Kidney epithelial cell (primary cell): ENCODE data around the gene XCL1. TPM values are rescaled to one million over a fixed set of nuclear protein-coding genes. Genes with fewer than 3 reads are reported as not detected.
"Not testable (repeated sequence)": the region's sequence is repeated elsewhere in the genome, so short reads cannot be mapped to it uniquely, and the experiment has no call there.

Source experiments
- DNase-seq: peaks from one replicate; pipeline ENCODE4 v3.0.0-alpha.2; 2010; ENCODE audit warnings: low read depth
- H3K27me3 ChIP-seq: 2 replicates; pipeline ENCODE4 v1.6.0; 2011; ENCODE audit warnings: low read length; ENCODE audit not compliant: control insufficient read depth, insufficient read depth
- H3K36me3 ChIP-seq: 2 replicates; pipeline ENCODE4 v1.5.1; 2011; ENCODE audit warnings: low read length; ENCODE audit not compliant: control insufficient read depth, insufficient read depth
- H3K4me3 ChIP-seq: 2 replicates; pipeline ENCODE4 v1.5.1; 2011; ENCODE audit warnings: low read depth, mild to moderate bottlenecking, control low read depth, low read length
- total RNA-seq: library from RNA; depleted of rRNA; stranded (reverse); fragments of >200 nt; gene quantifications from 2 replicates; pipeline ENCODE4 v1.2.3, GENCODE V29; 2015
- TF ChIP-seq, protein P1 (sequence below): IDR thresholded peaks from 2 replicates; pipeline ENCODE4 v1.5.1; 2011; ENCODE audit warnings: mild to moderate bottlenecking, moderate library complexity, low read length, control low read depth, inconsistent platforms; ENCODE audit not compliant: insufficient read depth, poor library complexity, severe bottlenecking

Gene XCL1
- total RNA-seq, 1 donor from 2014 or later, result not detected

DNA sequence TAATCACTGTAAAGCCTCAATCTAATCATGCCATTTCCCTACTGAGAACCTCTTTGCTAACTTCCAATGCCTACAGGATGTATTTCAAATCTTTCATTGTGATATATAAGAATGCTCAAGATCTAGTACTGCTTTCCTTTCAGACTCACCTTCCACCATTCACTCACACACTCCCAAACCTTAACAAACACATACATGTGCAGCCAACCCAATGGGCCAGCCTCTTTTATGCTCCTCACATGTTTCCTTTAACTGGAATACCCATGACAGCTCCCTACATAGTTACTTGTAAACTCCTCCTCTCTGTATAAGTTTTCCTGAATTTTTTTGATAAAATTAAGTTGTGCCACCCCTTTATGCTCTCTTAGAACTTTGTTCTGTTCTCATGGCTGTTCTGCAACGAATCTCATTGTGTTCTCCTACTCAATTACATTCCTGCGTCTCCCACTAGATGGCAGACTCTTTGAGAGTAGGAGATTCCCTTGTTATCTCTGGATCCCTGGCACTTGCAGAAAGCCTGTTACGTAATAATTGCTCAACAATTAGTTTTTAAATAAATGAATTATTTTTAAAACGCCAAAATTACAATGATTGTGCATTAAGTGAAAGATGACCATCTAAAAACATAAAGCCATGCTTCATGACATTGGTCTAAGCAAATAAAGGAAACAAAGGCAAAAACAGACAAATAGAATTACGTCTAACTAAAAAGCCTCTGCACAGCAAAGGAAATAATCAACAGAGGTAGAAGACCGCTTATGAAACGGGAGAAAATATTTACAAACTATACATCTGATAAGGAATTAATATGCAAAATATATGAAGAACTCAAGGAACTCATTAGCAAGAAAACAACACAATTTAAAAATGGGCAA lies 30.5 kb upstream of the XCL1 start:
- not testable (repeated sequence) for H3K36me3 ChIP-seq, H3K4me3 ChIP-seq, H3K27me3 ChIP-seq, DNase-seq
- TF ChIP-seq, protein P1, sequence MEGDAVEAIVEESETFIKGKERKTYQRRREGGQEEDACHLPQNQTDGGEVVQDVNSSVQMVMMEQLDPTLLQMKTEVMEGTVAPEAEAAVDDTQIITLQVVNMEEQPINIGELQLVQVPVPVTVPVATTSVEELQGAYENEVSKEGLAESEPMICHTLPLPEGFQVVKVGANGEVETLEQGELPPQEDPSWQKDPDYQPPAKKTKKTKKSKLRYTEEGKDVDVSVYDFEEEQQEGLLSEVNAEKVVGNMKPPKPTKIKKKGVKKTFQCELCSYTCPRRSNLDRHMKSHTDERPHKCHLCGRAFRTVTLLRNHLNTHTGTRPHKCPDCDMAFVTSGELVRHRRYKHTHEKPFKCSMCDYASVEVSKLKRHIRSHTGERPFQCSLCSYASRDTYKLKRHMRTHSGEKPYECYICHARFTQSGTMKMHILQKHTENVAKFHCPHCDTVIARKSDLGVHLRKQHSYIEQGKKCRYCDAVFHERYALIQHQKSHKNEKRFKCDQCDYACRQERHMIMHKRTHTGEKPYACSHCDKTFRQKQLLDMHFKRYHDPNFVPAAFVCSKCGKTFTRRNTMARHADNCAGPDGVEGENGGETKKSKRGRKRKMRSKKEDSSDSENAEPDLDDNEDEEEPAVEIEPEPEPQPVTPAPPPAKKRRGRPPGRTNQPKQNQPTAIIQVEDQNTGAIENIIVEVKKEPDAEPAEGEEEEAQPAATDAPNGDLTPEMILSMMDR, result peak; percentile 41

DNA sequence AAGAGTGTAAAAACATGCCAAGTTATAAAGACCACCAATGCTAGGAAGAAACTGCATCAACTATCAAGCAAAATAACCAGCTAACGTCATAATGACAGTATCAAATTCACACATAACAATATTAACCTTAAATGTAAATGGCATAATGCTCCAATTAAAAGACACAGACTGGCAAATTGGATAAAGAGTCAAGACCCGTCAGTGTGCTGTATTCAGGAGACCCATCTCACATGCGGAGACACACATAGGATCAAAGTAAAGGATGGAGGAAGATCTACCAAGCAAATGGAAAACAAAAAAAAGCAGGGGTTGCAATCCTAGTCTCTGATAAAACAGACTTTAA lies 29.9 kb upstream of the XCL1 start:
- H3K4me3 ChIP-seq, H3K36me3 ChIP-seq, DNase-seq, H3K27me3 ChIP-seq: not testable (repeated sequence)

DNA sequence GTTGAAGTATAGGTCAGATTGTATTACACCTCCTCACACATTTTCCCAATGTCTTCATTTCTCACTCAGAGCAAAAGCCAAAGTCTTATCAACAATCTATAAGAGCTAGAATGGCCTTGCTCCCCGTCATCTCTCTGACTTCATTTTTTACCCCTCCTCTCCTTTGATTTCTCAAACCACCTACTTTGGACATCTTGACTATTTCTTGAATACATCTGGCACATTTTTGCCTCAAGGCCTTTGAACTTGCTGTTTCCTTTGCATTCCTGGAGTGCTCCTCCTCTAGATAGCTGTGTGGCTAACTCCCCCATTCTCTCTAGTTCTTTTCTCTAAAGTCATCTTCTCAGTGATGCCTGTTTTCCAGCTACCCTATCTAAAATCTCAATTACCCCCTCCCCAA lies 25.4 kb upstream of the XCL1 start:
- DNase-seq, result no peak
- H3K4me3 ChIP-seq, result no peak overlapping the region
- H3K36me3 ChIP-seq, result no peaks in the 10 kb centered on the region
- no peaks in the 10 kb centered on the region for H3K27me3 ChIP-seq
- TF ChIP-seq, protein P1, result no peak

DNA sequence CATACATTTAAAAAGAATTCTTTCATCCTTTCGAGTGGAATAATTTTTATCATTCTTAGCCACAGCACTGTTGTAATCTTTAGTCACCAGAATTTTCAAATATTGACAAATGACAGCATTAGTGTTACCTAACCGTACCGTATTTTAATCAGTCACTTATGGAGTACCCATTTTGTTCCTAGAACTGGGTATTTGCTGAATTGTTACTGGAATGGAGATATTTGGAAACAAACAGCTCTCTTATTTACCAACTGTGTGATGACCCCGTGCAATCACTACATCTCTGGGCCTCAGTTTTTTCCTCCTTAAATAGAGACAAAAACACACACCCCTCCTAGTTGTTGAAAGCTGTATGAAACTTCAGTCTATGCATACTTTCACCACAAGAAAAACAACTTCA lies 24.7 kb upstream of the XCL1 start:
- H3K27me3 ChIP-seq, result no peaks in the 10 kb centered on the region
- H3K4me3 ChIP-seq, result no peak overlapping the region
- TF ChIP-seq, protein P1, result no peak
- H3K36me3 ChIP-seq, result no peaks in the 10 kb centered on the region
- DNase-seq, result no peak

DNA sequence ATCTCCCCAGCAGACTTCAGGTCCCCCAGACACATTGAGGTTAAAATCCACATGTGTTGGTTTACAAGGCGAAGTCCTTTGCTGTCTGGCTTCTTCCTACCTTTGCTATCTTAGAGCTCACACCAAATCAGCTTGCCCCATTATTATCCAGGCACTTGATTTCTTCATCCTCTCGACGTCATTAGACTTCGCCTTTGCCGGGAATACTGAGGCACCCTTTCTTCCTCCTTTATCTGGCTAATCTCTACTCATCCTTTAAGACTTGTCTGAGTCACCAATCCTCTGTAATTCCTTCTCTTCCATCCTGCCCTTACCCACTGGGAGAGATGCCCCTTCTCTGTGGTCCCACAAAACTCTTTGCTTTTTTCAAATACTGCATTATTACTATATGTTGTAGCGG lies 23.4 kb upstream of the XCL1 start:
- TF ChIP-seq, protein P1, result no peak
- no peaks in the 10 kb centered on the region for H3K27me3 ChIP-seq
- H3K36me3 ChIP-seq, result no peaks in the 10 kb centered on the region
- no peak overlapping the region for H3K4me3 ChIP-seq
- DNase-seq, result no peak

DNA sequence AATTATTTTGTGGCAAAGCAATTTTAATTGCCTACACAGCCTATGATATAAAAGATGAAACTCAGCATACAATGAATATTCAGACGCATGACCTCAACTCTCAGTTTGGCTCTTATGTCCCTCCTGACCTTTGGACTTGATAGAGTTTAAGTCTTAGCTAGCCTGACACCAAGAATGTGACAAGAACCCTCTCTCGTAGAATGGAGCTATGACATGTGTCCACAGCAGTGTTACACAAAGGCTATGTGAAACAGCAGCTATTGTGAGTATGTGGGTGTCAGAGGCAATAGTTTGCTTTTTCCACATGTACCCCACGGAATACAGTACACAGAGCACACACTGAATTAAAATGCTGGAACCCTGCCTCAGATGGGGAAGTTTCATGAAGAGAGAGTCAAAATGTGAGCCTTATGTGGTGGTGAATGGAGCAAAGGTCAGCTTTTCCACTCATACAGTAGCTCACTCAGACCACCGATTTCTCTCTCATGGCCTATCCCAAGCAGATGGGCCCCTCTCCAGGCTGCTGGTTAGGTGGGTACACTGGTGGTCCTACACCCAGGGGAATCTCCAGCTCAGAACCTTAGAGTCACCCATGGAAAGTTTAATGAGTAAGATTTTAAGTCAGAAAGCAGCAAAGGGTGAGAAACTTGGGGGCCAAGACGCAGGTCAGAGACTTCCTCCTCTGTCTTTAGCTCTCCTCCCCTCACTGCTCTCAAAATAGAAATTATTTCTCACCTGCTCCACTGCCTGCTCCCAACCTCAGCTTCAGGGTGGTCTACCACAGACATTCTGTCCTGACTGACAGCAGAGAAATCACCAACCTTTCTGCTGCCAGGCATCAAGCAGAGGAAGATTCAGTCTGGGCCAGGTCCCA lies 22.5 kb upstream of the XCL1 start:
- Histone ChIP-seq H3K4me3 (no peak overlapping the region), H3K27me3 (no peaks in the 10 kb centered on the region), H3K36me3 (no peaks in the 10 kb centered on the region)
- TF ChIP-seq, protein P1, result no peak
- DNase-seq, result no peak
